ENCODE measurements around the gene RBKS.

RBKS gene

GRCh38 chr2:27832396-27832795 lies 57.8 kb downstream of the RBKS start:
- DNase-seq (ENCODE audit: low read depth in 1 of 2, low spot score in 1 of 2): no peak

- no peak for DNase-seq (ENCODE audit: low read depth in 1 of 2, low spot score in 1 of 2)
Measured at GRCh38 chr2:27831279-27832050, 58.7 kb downstream of the RBKS start.

- DNase-seq (ENCODE audit: low read depth in 1 of 2, low spot score in 1 of 2): no peak
Measured at GRCh38 chr2:27830656-27831055, 59.5 kb downstream of the RBKS start.

- DNase-seq (ENCODE audit: low read depth in 1 of 2, low spot score in 1 of 2): no peak
Measured at GRCh38 chr2:27829791-27830190, 60.4 kb downstream of the RBKS start.

GRCh38 chr2:27828305-27828704 lies 61.9 kb downstream of the RBKS start:
- no peak for DNase-seq (ENCODE audit: low read depth in 1 of 2, low spot score in 1 of 2)

- DNase-seq (ENCODE audit: low read depth in 1 of 2, low spot score in 1 of 2): no peak
Measured at GRCh38 chr2:27824401-27824800, 65.8 kb downstream of the RBKS start.

- no peak for DNase-seq (ENCODE audit: low read depth in 1 of 2, low spot score in 1 of 2)
Measured at GRCh38 chr2:27823569-27823968, 66.6 kb downstream of the RBKS start.

GRCh38 chr2:27823135-27823534 lies 67.1 kb downstream of the RBKS start:
- DNase-seq (ENCODE audit: low read depth in 1 of 2, low spot score in 1 of 2): no peak

GRCh38 chr2:27822049-27822448 lies 68.1 kb downstream of the RBKS start:
- no peak for DNase-seq (ENCODE audit: low read depth in 1 of 2, low spot score in 1 of 2)

- DNase-seq (ENCODE audit: low read depth in 1 of 2, low spot score in 1 of 2): no peak
Measured at GRCh38 chr2:27815860-27816438, 74.2 kb downstream of the RBKS start.

- DNase-seq (ENCODE audit: low read depth in 1 of 2, low spot score in 1 of 2): no peak
Measured at GRCh38 chr2:27814758-27815157, 75.4 kb downstream of the RBKS start.

GRCh38 chr2:27811768-27812167 lies 78.4 kb downstream of the RBKS start:
- DNase-seq (ENCODE audit: low read depth in 1 of 2, low spot score in 1 of 2): no peak

GRCh38 chr2:27810455-27810854 lies 79.7 kb downstream of the RBKS start:
- no peak for DNase-seq (ENCODE audit: low read depth in 1 of 2, low spot score in 1 of 2)

GRCh38 chr2:27809761-27810241 lies 80.4 kb downstream of the RBKS start:
- DNase-seq (ENCODE audit: low read depth in 1 of 2, low spot score in 1 of 2): no peak

GRCh38 chr2:27808984-27809383 lies 81.2 kb downstream of the RBKS start:
- no peak for DNase-seq (ENCODE audit: low read depth in 1 of 2, low spot score in 1 of 2)

GRCh38 chr2:27808418-27808817 lies 81.8 kb downstream of the RBKS start:
- DNase-seq (ENCODE audit: low read depth in 1 of 2, low spot score in 1 of 2): no peak

- no peak for DNase-seq (ENCODE audit: low read depth in 1 of 2, low spot score in 1 of 2)
Measured at GRCh38 chr2:27807476-27807875, 82.7 kb downstream of the RBKS start.

- no peak for DNase-seq (ENCODE audit: low read depth in 1 of 2, low spot score in 1 of 2)
Measured at GRCh38 chr2:27806311-27807059, 83.7 kb downstream of the RBKS start.

- no peak for DNase-seq (ENCODE audit: low read depth in 1 of 2, low spot score in 1 of 2)
Measured at GRCh38 chr2:27805180-27805579, 85.0 kb downstream of the RBKS start.

GRCh38 chr2:27804146-27804545 lies 86.0 kb downstream of the RBKS start:
- DNase-seq (ENCODE audit: low read depth in 1 of 2, low spot score in 1 of 2): no peak

- no peak for DNase-seq (ENCODE audit: low read depth in 1 of 2, low spot score in 1 of 2)
Measured at GRCh38 chr2:27803046-27803445, 87.1 kb downstream of the RBKS start.

- no peak for DNase-seq (ENCODE audit: low read depth in 1 of 2, low spot score in 1 of 2)
Measured at GRCh38 chr2:27802547-27802946, 87.6 kb downstream of the RBKS start.

All from stimulated activated CD4-positive, alpha-beta T cell treated with anti-CD3 and anti-CD28 coated beads, Interleukin-15, amount 100 ng/mL, for 1 hour (primary cell).